HG02870 (cell line): ENCODE results near the gene PBX3.

Experiments used
- ATAC-seq: cut with Tn5 transposase; IDR thresholded peaks from one replicate; pipeline ENCODE4 v1.9.1; 2021; ENCODE audit warnings: mild to moderate bottlenecking, moderate library complexity; ENCODE audit not compliant: unreplicated experiment

The PBX3 gene

GRCh38 chr9:125856331-125856730 lies 109.2 kb downstream of the PBX3 start:
- no peak for ATAC-seq

- no peak for ATAC-seq
Observed at GRCh38 chr9:125861405-125862058, 114.4 kb downstream of the PBX3 start.

- ATAC-seq = no peak
Observed at GRCh38 chr9:125863923-125864322, 116.8 kb downstream of the PBX3 start.

GRCh38 chr9:125867751-125868415 lies 120.7 kb downstream of the PBX3 start:
- ATAC-seq = no peak

- no peak for ATAC-seq
Observed at GRCh38 chr9:125878164-125878631, 131.0 kb downstream of the PBX3 start.

GRCh38 chr9:125881042-125881441 lies 133.9 kb downstream of the PBX3 start:
- no peak for ATAC-seq

GRCh38 chr9:125883565-125884217 lies 136.5 kb downstream of the PBX3 start:
- no peak for ATAC-seq

- ATAC-seq = no peak
Observed at GRCh38 chr9:125884218-125884595, 137.0 kb downstream of the PBX3 start.

GRCh38 chr9:125885405-125886034 lies 138.3 kb downstream of the PBX3 start:
- ATAC-seq = no peak

- no peak for ATAC-seq
Observed at GRCh38 chr9:125886365-125886764, 139.2 kb downstream of the PBX3 start.

GRCh38 chr9:125887172-125887571 lies 140.0 kb downstream of the PBX3 start:
- no peak for ATAC-seq

GRCh38 chr9:125888211-125888610 lies 141.0 kb downstream of the PBX3 start:
- no peak for ATAC-seq

- ATAC-seq = no peak
Observed at GRCh38 chr9:125889112-125889475, 141.9 kb downstream of the PBX3 start.

- ATAC-seq = no peak
Observed at GRCh38 chr9:125889476-125890419, 142.6 kb downstream of the PBX3 start.

GRCh38 chr9:125890826-125891225 lies 143.7 kb downstream of the PBX3 start:
- no peak for ATAC-seq

GRCh38 chr9:125893277-125893676 lies 146.1 kb downstream of the PBX3 start:
- ATAC-seq = no peak

GRCh38 chr9:125894566-125894965 lies 147.4 kb downstream of the PBX3 start:
- no peak for ATAC-seq

GRCh38 chr9:125896404-125896803 lies 149.2 kb downstream of the PBX3 start:
- no peak for ATAC-seq

GRCh38 chr9:125896964-125897363 lies 149.8 kb downstream of the PBX3 start:
- no peak for ATAC-seq

GRCh38 chr9:125897481-125897880 lies 150.3 kb downstream of the PBX3 start:
- ATAC-seq = no peak

GRCh38 chr9:125902214-125902613 lies 155.0 kb downstream of the PBX3 start:
- no peak for ATAC-seq
